ENCODE measurements around the gene PPCDC.

PPCDC gene

GRCh38 chr15:75059607-75060006 is 36.2 kb downstream of the PPCDC start:
- no peak overlapping the region for H3K23ac ChIP-seq (ENCODE audit: low read length)
- no peak overlapping the region for H3K27ac ChIP-seq (ENCODE audit: low read depth, low read length)
- no CpG with 5 or more reads among the region's 5 CpGs for WGBS (ENCODE audit: extremely low coverage, insufficient coverage, low lambda C conversion rate)
- no peak overlapping the region for H2BK5ac ChIP-seq (ENCODE audit: low read length)
- H3K79me2 ChIP-seq (ENCODE audit: control insufficient read depth, insufficient read depth, low read length), result no peaks in the 10 kb centered on the region
- no peak overlapping the region for H2BK15ac ChIP-seq (replicated peaks; ENCODE audit: low read depth)
- H4K5ac ChIP-seq (ENCODE audit: low read length), result no peak overlapping the region
- H3K36me3 ChIP-seq (ENCODE audit: control insufficient read depth, insufficient read depth, low read length), result no peaks in the 10 kb centered on the region
- H2AK5ac ChIP-seq (ENCODE audit: low read length), result no peak overlapping the region
- no peaks in the 10 kb centered on the region for H3K79me1 ChIP-seq (ENCODE audit: low read length)
- DNase-seq, result no peak
- no peak overlapping the region for H3K9ac ChIP-seq (ENCODE audit: low read length)
- no peak overlapping the region for H3K4me3 ChIP-seq (ENCODE audit: low read length)
- H3K4me2 ChIP-seq (ENCODE audit: low read length), result no peak overlapping the region
- no peak overlapping the region for H4K8ac ChIP-seq (ENCODE audit: low read depth, low read length)
- no peak overlapping the region for H3K56ac ChIP-seq (ENCODE audit: low read length)
- H3K4ac ChIP-seq (ENCODE audit: low read depth, low read length), result no peak overlapping the region
- no peak overlapping the region for H2BK120ac ChIP-seq (ENCODE audit: low read depth, low read length)
- no peaks in the 10 kb centered on the region for H3K27me3 ChIP-seq (ENCODE audit: insufficient read depth, low read length, poor library complexity)
- no peak overlapping the region for H3K18ac ChIP-seq (ENCODE audit: low read length)
- peaks cover 7% of the 10 kb centered on the region for H3K4me1 ChIP-seq (ENCODE audit: control insufficient read depth, low read depth, low read length)

- Histone ChIP-seq H3K79me2 (ENCODE audit: control insufficient read depth, insufficient read depth, low read length) (no peaks in the 10 kb centered on the region), H3K36me3 (ENCODE audit: control insufficient read depth, insufficient read depth, low read length) (no peaks in the 10 kb centered on the region), H2BK15ac (replicated peaks; ENCODE audit: low read depth) (no peak overlapping the region), H3K27me3 (ENCODE audit: insufficient read depth, low read length, poor library complexity) (no peaks in the 10 kb centered on the region), H2AK5ac (ENCODE audit: low read length) (no peak overlapping the region), H2BK120ac (ENCODE audit: low read depth, low read length) (no peak overlapping the region), H3K27ac (ENCODE audit: low read depth, low read length) (no peak overlapping the region), H3K4me2 (ENCODE audit: low read length) (no peak overlapping the region), H3K79me1 (ENCODE audit: low read length) (no peaks in the 10 kb centered on the region), H4K8ac (ENCODE audit: low read depth, low read length) (no peak overlapping the region), H3K4me1 (ENCODE audit: control insufficient read depth, low read depth, low read length) (peaks cover 7% of the 10 kb centered on the region), H3K18ac (ENCODE audit: low read length) (no peak overlapping the region), H4K5ac (ENCODE audit: low read length) (no peak overlapping the region), H3K4ac (ENCODE audit: low read depth, low read length) (no peak overlapping the region), H3K9ac (ENCODE audit: low read length) (no peak overlapping the region), H3K23ac (ENCODE audit: low read length) (no peak overlapping the region), H2BK5ac (ENCODE audit: low read length) (no peak overlapping the region), H3K4me3 (ENCODE audit: low read length) (no peak overlapping the region), H3K56ac (ENCODE audit: low read length) (no peak overlapping the region)
- DNase-seq, result no peak
Observed at GRCh38 chr15:75061272-75061671, 37.9 kb downstream of the PPCDC start.

GRCh38 chr15:75062706-75063105 is 39.3 kb downstream of the PPCDC start:
- no peaks in the 10 kb centered on the region for H3K79me1 ChIP-seq (ENCODE audit: low read length)
- no peak overlapping the region for H3K27ac ChIP-seq (ENCODE audit: low read depth, low read length)
- H3K9ac ChIP-seq (ENCODE audit: low read length), result no peak overlapping the region
- H3K4me2 ChIP-seq (ENCODE audit: low read length), result no peak overlapping the region
- no peak overlapping the region for H3K23ac ChIP-seq (ENCODE audit: low read length)
- no peak overlapping the region for H2BK15ac ChIP-seq (replicated peaks; ENCODE audit: low read depth)
- H3K79me2 ChIP-seq (ENCODE audit: control insufficient read depth, insufficient read depth, low read length), result no peaks in the 10 kb centered on the region
- no CpG with 5 or more reads among the region's 3 CpGs for WGBS (ENCODE audit: extremely low coverage, insufficient coverage, low lambda C conversion rate)
- H4K8ac ChIP-seq (ENCODE audit: low read depth, low read length), result no peak overlapping the region
- H3K4ac ChIP-seq (ENCODE audit: low read depth, low read length), result no peak overlapping the region
- no peak overlapping the region for H2BK5ac ChIP-seq (ENCODE audit: low read length)
- H3K18ac ChIP-seq (ENCODE audit: low read length), result no peak overlapping the region
- peaks cover 7% of the 10 kb centered on the region for H3K4me1 ChIP-seq (ENCODE audit: control insufficient read depth, low read depth, low read length)
- H3K4me3 ChIP-seq (ENCODE audit: low read length), result no peak overlapping the region
- H2BK120ac ChIP-seq (ENCODE audit: low read depth, low read length), result no peak overlapping the region
- no peak overlapping the region for H2AK5ac ChIP-seq (ENCODE audit: low read length)
- H4K5ac ChIP-seq (ENCODE audit: low read length), result no peak overlapping the region
- DNase-seq, result no peak
- H3K27me3 ChIP-seq (ENCODE audit: insufficient read depth, low read length, poor library complexity), result no peaks in the 10 kb centered on the region
- H3K56ac ChIP-seq (ENCODE audit: low read length), result no peak overlapping the region
- H3K36me3 ChIP-seq (ENCODE audit: control insufficient read depth, insufficient read depth, low read length), result no peaks in the 10 kb centered on the region

GRCh38 chr15:75063338-75063737 is 39.9 kb downstream of the PPCDC start:
- Histone ChIP-seq H4K8ac (ENCODE audit: low read depth, low read length) (no peak overlapping the region), H3K4me2 (ENCODE audit: low read length) (no peak overlapping the region), H3K79me2 (ENCODE audit: control insufficient read depth, insufficient read depth, low read length) (no peaks in the 10 kb centered on the region), H3K79me1 (ENCODE audit: low read length) (no peaks in the 10 kb centered on the region), H2BK5ac (ENCODE audit: low read length) (no peak overlapping the region), H3K27ac (ENCODE audit: low read depth, low read length) (no peak overlapping the region), H2BK120ac (ENCODE audit: low read depth, low read length) (no peak overlapping the region), H4K5ac (ENCODE audit: low read length) (no peak overlapping the region), H3K27me3 (ENCODE audit: insufficient read depth, low read length, poor library complexity) (no peaks in the 10 kb centered on the region), H2BK15ac (replicated peaks; ENCODE audit: low read depth) (no peak overlapping the region), H3K4me3 (ENCODE audit: low read length) (no peak overlapping the region), H3K36me3 (ENCODE audit: control insufficient read depth, insufficient read depth, low read length) (no peaks in the 10 kb centered on the region), H3K18ac (ENCODE audit: low read length) (no peak overlapping the region), H3K9ac (ENCODE audit: low read length) (no peak overlapping the region), H2AK5ac (ENCODE audit: low read length) (no peak overlapping the region), H3K56ac (ENCODE audit: low read length) (no peak overlapping the region), H3K4ac (ENCODE audit: low read depth, low read length) (no peak overlapping the region), H3K23ac (ENCODE audit: low read length) (no peak overlapping the region), H3K4me1 (ENCODE audit: control insufficient read depth, low read depth, low read length) (peaks cover 4% of the 10 kb centered on the region)
- DNase-seq, result no peak
- no CpG with 5 or more reads among the region's 4 CpGs for WGBS (ENCODE audit: extremely low coverage, insufficient coverage, low lambda C conversion rate)

- DNase-seq, result no peak
- no peak overlapping the region for H2BK120ac ChIP-seq (ENCODE audit: low read depth, low read length)
- WGBS (ENCODE audit: extremely low coverage, insufficient coverage, low lambda C conversion rate), result no CpG with 5 or more reads among the region's 9 CpGs
Observed at GRCh38 chr15:75063889-75064288, 40.5 kb downstream of the PPCDC start.

GRCh38 chr15:75064846-75065245 is 41.5 kb downstream of the PPCDC start:
- H3K56ac ChIP-seq (ENCODE audit: low read length), result no peak overlapping the region
- no peaks in the 10 kb centered on the region for H3K79me2 ChIP-seq (ENCODE audit: control insufficient read depth, insufficient read depth, low read length)
- no peak overlapping the region for H3K4me3 ChIP-seq (ENCODE audit: low read length)
- H4K8ac ChIP-seq (ENCODE audit: low read depth, low read length), result no peak overlapping the region
- H2BK15ac ChIP-seq (replicated peaks; ENCODE audit: low read depth), result no peak overlapping the region
- no peak overlapping the region for H3K9ac ChIP-seq (ENCODE audit: low read length)
- H3K36me3 ChIP-seq (ENCODE audit: control insufficient read depth, insufficient read depth, low read length), result no peaks in the 10 kb centered on the region
- H3K4me2 ChIP-seq (ENCODE audit: low read length), result no peak overlapping the region
- no peak overlapping the region for H2BK5ac ChIP-seq (ENCODE audit: low read length)
- no peak overlapping the region for H3K18ac ChIP-seq (ENCODE audit: low read length)
- H3K27me3 ChIP-seq (ENCODE audit: insufficient read depth, low read length, poor library complexity), result no peaks in the 10 kb centered on the region
- H3K27ac ChIP-seq (ENCODE audit: low read depth, low read length), result no peak overlapping the region
- no peak overlapping the region for H3K4ac ChIP-seq (ENCODE audit: low read depth, low read length)
- no peak for DNase-seq
- WGBS (ENCODE audit: extremely low coverage, insufficient coverage, low lambda C conversion rate), result no CpG with 5 or more reads among the region's 2 CpGs
- H3K4me1 ChIP-seq (ENCODE audit: control insufficient read depth, low read depth, low read length), result no peaks in the 10 kb centered on the region
- H2BK120ac ChIP-seq (ENCODE audit: low read depth, low read length), result no peak overlapping the region
- no peak overlapping the region for H3K23ac ChIP-seq (ENCODE audit: low read length)
- H4K5ac ChIP-seq (ENCODE audit: low read length), result no peak overlapping the region
- H3K79me1 ChIP-seq (ENCODE audit: low read length), result no peaks in the 10 kb centered on the region
- no peak overlapping the region for H2AK5ac ChIP-seq (ENCODE audit: low read length)

More at GRCh38 chr15:75063889-75064288, 40.5 kb downstream of the PPCDC start:
- no peak overlapping the region for H3K9ac ChIP-seq (ENCODE audit: low read length)
- H3K27ac ChIP-seq (ENCODE audit: low read depth, low read length), result no peak overlapping the region
- H3K36me3 ChIP-seq (ENCODE audit: control insufficient read depth, insufficient read depth, low read length), result no peaks in the 10 kb centered on the region
- H3K18ac ChIP-seq (ENCODE audit: low read length), result no peak overlapping the region
- H2AK5ac ChIP-seq (ENCODE audit: low read length), result no peak overlapping the region
- H2BK5ac ChIP-seq (ENCODE audit: low read length), result no peak overlapping the region
- no peak overlapping the region for H3K56ac ChIP-seq (ENCODE audit: low read length)
- H3K4ac ChIP-seq (ENCODE audit: low read depth, low read length), result no peak overlapping the region
- no peaks in the 10 kb centered on the region for H3K4me1 ChIP-seq (ENCODE audit: control insufficient read depth, low read depth, low read length)
- H3K4me3 ChIP-seq (ENCODE audit: low read length), result no peak overlapping the region
- H3K23ac ChIP-seq (ENCODE audit: low read length), result no peak overlapping the region
- H4K8ac ChIP-seq (ENCODE audit: low read depth, low read length), result no peak overlapping the region
- H4K5ac ChIP-seq (ENCODE audit: low read length), result no peak overlapping the region
- no peaks in the 10 kb centered on the region for H3K79me1 ChIP-seq (ENCODE audit: low read length)
- no peak overlapping the region for H2BK15ac ChIP-seq (replicated peaks; ENCODE audit: low read depth)
- H3K79me2 ChIP-seq (ENCODE audit: control insufficient read depth, insufficient read depth, low read length), result no peaks in the 10 kb centered on the region
- no peak overlapping the region for H3K4me2 ChIP-seq (ENCODE audit: low read length)
- H3K27me3 ChIP-seq (ENCODE audit: insufficient read depth, low read length, poor library complexity), result no peaks in the 10 kb centered on the region

Data from mesendoderm (in vitro differentiated cells).